HCT116 (cell line): ENCODE data around the gene GPR6.

Source experiments
- EGR1 ChIP-seq: IDR thresholded peaks from 2 replicates; pipeline ENCODE4 v1.6.1; 2012; ENCODE audit warnings: low read depth
- EZH2 ChIP-seq: fragments of 200-600 bp; sonication (generic); IDR thresholded peaks from 2 replicates; pipeline ENCODE4 v1.6.1; 2017; ENCODE audit warnings: antibody characterized with exemption, mixed run types
- TCF7L2 ChIP-seq: IDR thresholded peaks from 2 replicates; pipeline ENCODE4 v1.7.0; 2011; ENCODE audit warnings: borderline replicate concordance, inconsistent platforms; ENCODE audit not compliant: insufficient read depth, insufficient read length; ENCODE audit errors: extremely low read depth
- TF ChIP-seq, protein P1 (sequence below): IDR thresholded peaks from 2 replicates; pipeline ENCODE4 v1.6.1; 2012
- TF ChIP-seq, protein P2 (sequence below), 3 experiments: fragments of 200-600 bp in 1 of 3; sonication (generic) in 1 of 3; IDR thresholded peaks in 2 of 3; conservative IDR thresholded peaks in 1 of 3; 2 replicates each; pipeline ENCODE4 v1.5.1; 2012 to 2017; ENCODE audit warnings: low read depth in 2 of 3, low read length in 2 of 3, antibody characterized with exemption in 1 of 3, borderline replicate concordance in 1 of 3, control low read depth in 1 of 3, mild to moderate bottlenecking in 1 of 3, mixed read lengths in 1 of 3, mixed run types in 1 of 3, moderate library complexity in 1 of 3; ENCODE audit not compliant: insufficient read depth in 1 of 3
- TF ChIP-seq, protein P3 (sequence below): IDR thresholded peaks from 2 replicates; pipeline ENCODE4 v1.6.1; 2012; ENCODE audit warnings: low read depth

DNA sequence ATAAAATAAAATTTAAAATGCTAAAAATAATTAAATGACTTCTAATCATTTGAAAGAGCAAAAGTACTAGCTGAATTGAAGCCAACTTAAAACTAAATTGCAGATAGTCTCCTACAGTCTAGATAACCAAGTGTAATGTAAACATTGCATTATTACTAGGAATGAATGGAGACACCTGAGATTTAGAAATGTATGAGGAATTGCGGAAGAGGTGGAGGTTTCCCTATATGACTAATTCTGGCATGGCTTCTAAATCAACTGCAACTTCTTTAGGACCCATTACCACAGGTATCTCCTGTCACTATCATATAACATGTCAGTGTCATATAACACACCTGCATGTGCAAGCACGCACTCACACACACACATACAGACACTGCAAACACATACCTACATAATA is 13.2 kb upstream of the GPR6 start:
- TF ChIP-seq TCF7L2 (no peak), EZH2 (no peak), EGR1 (no peak)
- TF ChIP-seq, protein P1, sequence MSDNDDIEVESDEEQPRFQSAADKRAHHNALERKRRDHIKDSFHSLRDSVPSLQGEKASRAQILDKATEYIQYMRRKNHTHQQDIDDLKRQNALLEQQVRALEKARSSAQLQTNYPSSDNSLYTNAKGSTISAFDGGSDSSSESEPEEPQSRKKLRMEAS, result no peak
- TF ChIP-seq, protein P2, sequence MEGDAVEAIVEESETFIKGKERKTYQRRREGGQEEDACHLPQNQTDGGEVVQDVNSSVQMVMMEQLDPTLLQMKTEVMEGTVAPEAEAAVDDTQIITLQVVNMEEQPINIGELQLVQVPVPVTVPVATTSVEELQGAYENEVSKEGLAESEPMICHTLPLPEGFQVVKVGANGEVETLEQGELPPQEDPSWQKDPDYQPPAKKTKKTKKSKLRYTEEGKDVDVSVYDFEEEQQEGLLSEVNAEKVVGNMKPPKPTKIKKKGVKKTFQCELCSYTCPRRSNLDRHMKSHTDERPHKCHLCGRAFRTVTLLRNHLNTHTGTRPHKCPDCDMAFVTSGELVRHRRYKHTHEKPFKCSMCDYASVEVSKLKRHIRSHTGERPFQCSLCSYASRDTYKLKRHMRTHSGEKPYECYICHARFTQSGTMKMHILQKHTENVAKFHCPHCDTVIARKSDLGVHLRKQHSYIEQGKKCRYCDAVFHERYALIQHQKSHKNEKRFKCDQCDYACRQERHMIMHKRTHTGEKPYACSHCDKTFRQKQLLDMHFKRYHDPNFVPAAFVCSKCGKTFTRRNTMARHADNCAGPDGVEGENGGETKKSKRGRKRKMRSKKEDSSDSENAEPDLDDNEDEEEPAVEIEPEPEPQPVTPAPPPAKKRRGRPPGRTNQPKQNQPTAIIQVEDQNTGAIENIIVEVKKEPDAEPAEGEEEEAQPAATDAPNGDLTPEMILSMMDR (IDR thresholded peaks at IDR 0.05 in 2 of 3, conservative IDR thresholded peaks at IDR 0.05 in 1 of 3; ENCODE audit: borderline replicate concordance in 1 of 3, insufficient read depth in 1 of 3, low read depth in 2 of 3, low read length in 2 of 3), result no peak
- TF ChIP-seq, protein P3, sequence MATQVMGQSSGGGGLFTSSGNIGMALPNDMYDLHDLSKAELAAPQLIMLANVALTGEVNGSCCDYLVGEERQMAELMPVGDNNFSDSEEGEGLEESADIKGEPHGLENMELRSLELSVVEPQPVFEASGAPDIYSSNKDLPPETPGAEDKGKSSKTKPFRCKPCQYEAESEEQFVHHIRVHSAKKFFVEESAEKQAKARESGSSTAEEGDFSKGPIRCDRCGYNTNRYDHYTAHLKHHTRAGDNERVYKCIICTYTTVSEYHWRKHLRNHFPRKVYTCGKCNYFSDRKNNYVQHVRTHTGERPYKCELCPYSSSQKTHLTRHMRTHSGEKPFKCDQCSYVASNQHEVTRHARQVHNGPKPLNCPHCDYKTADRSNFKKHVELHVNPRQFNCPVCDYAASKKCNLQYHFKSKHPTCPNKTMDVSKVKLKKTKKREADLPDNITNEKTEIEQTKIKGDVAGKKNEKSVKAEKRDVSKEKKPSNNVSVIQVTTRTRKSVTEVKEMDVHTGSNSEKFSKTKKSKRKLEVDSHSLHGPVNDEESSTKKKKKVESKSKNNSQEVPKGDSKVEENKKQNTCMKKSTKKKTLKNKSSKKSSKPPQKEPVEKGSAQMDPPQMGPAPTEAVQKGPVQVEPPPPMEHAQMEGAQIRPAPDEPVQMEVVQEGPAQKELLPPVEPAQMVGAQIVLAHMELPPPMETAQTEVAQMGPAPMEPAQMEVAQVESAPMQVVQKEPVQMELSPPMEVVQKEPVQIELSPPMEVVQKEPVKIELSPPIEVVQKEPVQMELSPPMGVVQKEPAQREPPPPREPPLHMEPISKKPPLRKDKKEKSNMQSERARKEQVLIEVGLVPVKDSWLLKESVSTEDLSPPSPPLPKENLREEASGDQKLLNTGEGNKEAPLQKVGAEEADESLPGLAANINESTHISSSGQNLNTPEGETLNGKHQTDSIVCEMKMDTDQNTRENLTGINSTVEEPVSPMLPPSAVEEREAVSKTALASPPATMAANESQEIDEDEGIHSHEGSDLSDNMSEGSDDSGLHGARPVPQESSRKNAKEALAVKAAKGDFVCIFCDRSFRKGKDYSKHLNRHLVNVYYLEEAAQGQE, result no peak
